HepG2 (cell line): Measurements from ENCODE around the gene ARL16. TPM values are rescaled to one million over a fixed set of nuclear protein-coding genes. Genes with fewer than 3 reads are reported as not detected.

Experiments used
- ATAC-seq: fragments of 200-7000 bp; cut with Tn5 transposase; 3 replicates; pipeline ENCODE4 v1.9.1; 2020; ENCODE audit warnings: mild to moderate bottlenecking, moderate library complexity
- BruUV-seq: library from RNA; stranded (reverse); fragments of 400-500 nt; replicated peaks from 2 replicates; lab custom pipeline; 2021; lab: Mats Ljungman, UMichigan
- CTCF ChIA-PET: fragments of 300-600 bp; formaldehyde crosslinking; extraction: SDS; loops from one replicate; lab custom pipeline; 2021; ENCODE audit warnings: low total read pairs, inconsistent platforms, low intra/inter-chr PET ratio; lab: Yijun Ruan, JAX
- POLR2A ChIA-PET: fragments of 350-600 bp; sonication (Branson Sonifier 250); formaldehyde crosslinking; loops from one replicate; lab custom pipeline; 2020; ENCODE audit warnings: antibody characterized with exemption, inconsistent platforms; lab: Yijun Ruan, JAX
- DNase-seq: peaks from one replicate; pipeline ENCODE4 v3.0.0-alpha.2; 2015; ENCODE audit warnings: low spot score
- FAIRE-seq: peaks from 3 replicates; lab custom pipeline; 2011; peaks lifted over from hg19 to GRCh38; lab: Jason Lieb, UNC
- H2AFZ ChIP-seq: one replicate; pipeline ENCODE4 v1.6.1; 2011; ENCODE audit warnings: low read length, inconsistent platforms
- H3K27ac ChIP-seq: fragments of 300-600 bp; 3 replicates; pipeline ENCODE4 v1.8.0; 2011; ENCODE audit warnings: mixed run types, mild to moderate bottlenecking, mixed read lengths, low read length, inconsistent platforms; ENCODE audit not compliant: insufficient read depth; ENCODE audit errors: extremely low read length
- H3K27me3 ChIP-seq, 2 experiments: fragments of 200-600 bp in 1 of 2; 2 replicates in 1 of 2; 3 replicates in 1 of 2; pipeline versions ENCODE4 v1.6.0 to v1.8.0; 2011; ENCODE audit warnings: low read length in 2 of 2, mild to moderate bottlenecking in 2 of 2, moderate library complexity in 2 of 2, inconsistent platforms in 1 of 2; ENCODE audit not compliant: insufficient read depth in 2 of 2, control insufficient read depth in 1 of 2
- H3K36me3 ChIP-seq, 2 experiments: fragments of 200-600 bp in 1 of 2; replicated peaks in 1 of 2; 2 replicates in 1 of 2; 3 replicates in 1 of 2; pipeline versions ENCODE4 v1.5.1 to v1.8.0; 2011; ENCODE audit warnings: low read length in 2 of 2, inconsistent platforms in 1 of 2; ENCODE audit not compliant: insufficient read depth in 2 of 2, control insufficient read depth in 1 of 2
- H3K4me1 ChIP-seq: 2 replicates; pipeline ENCODE4 v1.5.1; 2012; ENCODE audit warnings: low read length, inconsistent platforms; ENCODE audit not compliant: insufficient read depth
- H3K4me2 ChIP-seq: 2 replicates; pipeline ENCODE4 v1.6.0; 2011; ENCODE audit warnings: low read depth, low read length, inconsistent platforms
- H3K4me3 ChIP-seq, 3 experiments: fragments of 200-600 bp in 1 of 3; sonication (generic), shearing (Covaris generic) in 1 of 3; replicated peaks in 1 of 3; 2 replicates each; pipeline ENCODE4 v1.5.1; 2011 to 2016; ENCODE audit warnings: low read length in 3 of 3, inconsistent platforms in 2 of 3, low read depth in 2 of 3, mild to moderate bottlenecking in 2 of 3, control low read depth in 1 of 3, mixed read lengths in 1 of 3; ENCODE audit not compliant: insufficient read depth in 1 of 3
- H3K79me2 ChIP-seq: one replicate; pipeline ENCODE4 v1.6.1; 2011; ENCODE audit warnings: low read length, inconsistent platforms; ENCODE audit not compliant: insufficient read depth
- H3K9ac ChIP-seq: 2 replicates; pipeline ENCODE4 v1.6.0; 2011; ENCODE audit warnings: mild to moderate bottlenecking, low read depth, low read length, inconsistent platforms; ENCODE audit not compliant: insufficient read depth
- H3K9me3 ChIP-seq: 2 replicates; pipeline ENCODE4 v1.5.1; 2012; ENCODE audit warnings: mild to moderate bottlenecking, low read length
- H4K20me1 ChIP-seq: 2 replicates; pipeline ENCODE4 v1.6.0; 2011; ENCODE audit warnings: inconsistent platforms, mild to moderate bottlenecking, low read length, moderate library complexity; ENCODE audit not compliant: insufficient read depth
- ETS1 ChIP-seq: sonication (generic); formaldehyde crosslinking; IDR thresholded peaks from 2 replicates; pipeline ENCODE4 v1.4.0; 2020; ENCODE audit warnings: missing genetic modification reagents
- FLYWCH1 ChIP-seq: sonication (generic); formaldehyde crosslinking; IDR thresholded peaks from 2 replicates; pipeline ENCODE4 v1.8.1; 2023; ENCODE audit warnings: mild to moderate bottlenecking, missing genetic modification reagents
- FOXM1 ChIP-seq: sonication (generic); formaldehyde crosslinking; IDR thresholded peaks from 2 replicates; pipeline ENCODE4 v1.5.0; 2020; ENCODE audit warnings: missing genetic modification reagents
- HNRNPLL ChIP-seq: fragments of 200-400 bp; formaldehyde crosslinking; IDR thresholded peaks from 2 replicates; pipeline ENCODE4 v1.6.1; 2017; ENCODE audit warnings: mild to moderate bottlenecking, low read depth, low read length; ENCODE audit not compliant: poor library complexity, severe bottlenecking
- WGBS: methylation state at CpG from one replicate; pipeline ENCODE4 v1.1.6; 2017; ENCODE audit warnings: low lambda C conversion rate; 5-methylcytosine and 5-hydroxymethylcytosine counted together
- in situ Hi-C: cut with HindIII; loops from 2 replicates; pipeline ENCODE4 v1.10.0; 2017; ENCODE audit warnings: low pct_unique_long_range_greater_than_20kb; ENCODE audit not compliant: extremely low pct_ligation_motif_present
- intact Hi-C: fragments of 100-400 bp; cut with micrococcal nuclease; formaldehyde crosslinking; loops from one replicate; pipeline ENCODE4 v1.10.0; 2022; ENCODE audit not compliant: unreplicated experiment
- polyA plus RNA-seq, 8 experiments: library from polyadenylated mRNA; depleted of rRNA in 3 of 8; stranded (reverse) in 7 of 8; unstranded in 1 of 8; fragments of >200 nt; fragmentation: Illumina TruSeq in 4 of 8; extraction: Trizol in 4 of 8; gene quantifications; 2 replicates each; pipeline versions ENCODE4 v1.2.1 to v1.2.3, GENCODE V29; 2011 to 2016; ENCODE audit warnings: low read depth in 4 of 8, missing spikeins in 1 of 8, mixed read lengths in 1 of 8; ENCODE audit not compliant: insufficient read depth in 1 of 8
- total RNA-seq, 5 experiments: library from RNA; depleted of rRNA; stranded (reverse); fragments of >200 nt; fragmentation: Illumina TruSeq; extraction: Trizol; gene quantifications; 2 replicates each; pipeline ENCODE4 v1.2.3, GENCODE V29; 2016; ENCODE audit warnings: low read depth in 1 of 5

ARL16 gene
- total and polyA plus RNA-seq, 2 of the 13 experiments (the other 11 are each of a cell fraction or from before 2014, with no cell fraction given), result 20.8 to 30.8 TPM

GRCh38 chr17:81644496-81644895 lies 39.1 kb downstream of the ARL16 start:
- ChIA-PET POLR2A (no interaction called here), CTCF (no interaction called here)
- no peak overlapping the region for H3K4me3 ChIP-seq
- no peaks in the 10 kb centered on the region for H3K4me1 ChIP-seq
- H2AFZ ChIP-seq, result no peak overlapping the region
- H3K9me3 ChIP-seq, result peaks cover 6% of the 10 kb centered on the region; the same call in 1 of the 2 replicates
- no peaks in the 10 kb centered on the region for H3K79me2 ChIP-seq
- intact Hi-C loops (no loop called here), in situ Hi-C loops (no loop called here)
- DNase-seq, result no peak
- TF ChIP-seq FLYWCH1 (CRISPR knock-in tag), result no peak
- peak; percentile 9 for TF ChIP-seq HNRNPLL
- 0 out of 5 replicates have a peak, but pooled peaks cover 0 to 13% of the 10 kb centered on the region in 2 experiments for H3K27me3 ChIP-seq
- no peak overlapping the region for H3K27ac ChIP-seq
- H3K9ac ChIP-seq, result no peak overlapping the region
- ATAC-seq, result peak; percentile 40
- H4K20me1 ChIP-seq, result no peaks in the 10 kb centered on the region
- FAIRE-seq, result no peak
- WGBS, result 68% methylated on average over 9 of the region's 15 CpGs
- BruUV-seq, result no TSS peak
- H3K36me3 ChIP-seq, result no peaks in the 10 kb centered on the region
- H3K4me2 ChIP-seq, result no peak overlapping the region

- no peak for TF ChIP-seq FOXM1
- no peak for TF ChIP-seq FLYWCH1 (CRISPR knock-in tag)
- no peak for TF ChIP-seq ETS1 (CRISPR knock-in tag)
- DNase-seq, result no peak
- Histone ChIP-seq H3K4me1 (peaks cover 6% of the 10 kb centered on the region), H3K27me3 (0 out of 5 replicates have a peak, but pooled peaks cover 0 to 13% of the 10 kb centered on the region in 2 experiments), H4K20me1 (no peaks in the 10 kb centered on the region), H3K9ac (no peak overlapping the region), H2AFZ (no peak overlapping the region), H3K4me3 (no peak overlapping the region; a peak in 1 of 6 replicates), H3K79me2 (no peaks in the 10 kb centered on the region), H3K27ac (no peak overlapping the region), H3K36me3 (no peaks in the 10 kb centered on the region), H3K9me3 (no peaks in the 10 kb centered on the region), H3K4me2 (no peak overlapping the region)
- POLR2A ChIA-PET, result no interaction called here
- no TSS peak for BruUV-seq
- in situ Hi-C loops, result no loop called here
- intact Hi-C loops, result no loop called here
- FAIRE-seq, result no peak
- CTCF ChIA-PET, result no interaction called here
- no peak for ATAC-seq
- 73% methylated on average over 17 of the region's 17 CpGs for WGBS
Observed at GRCh38 chr17:81641825-81642489, 41.6 kb downstream of the ARL16 start.
